OCI-LY7 (cell line): ENCODE data around the gene IRF1.

Experiments
- CTCF ChIP-seq: fragments of 200-600 bp; sonication (generic); conservative IDR thresholded peaks from 2 replicates; pipeline ENCODE4 v1.5.1; 2014; ENCODE audit warnings: mild to moderate bottlenecking, antibody characterized with exemption, low read length, moderate library complexity, mixed read lengths
- EZH2phosphoT487 ChIP-seq: fragments of 200-600 bp; sonication (generic); IDR thresholded peaks from 2 replicates; pipeline ENCODE4 v1.6.1; 2018; ENCODE audit warnings: low read depth, borderline replicate concordance, mild to moderate bottlenecking, mixed run types, antibody characterized with exemption, low read length, moderate library complexity, mixed read lengths

DNA sequence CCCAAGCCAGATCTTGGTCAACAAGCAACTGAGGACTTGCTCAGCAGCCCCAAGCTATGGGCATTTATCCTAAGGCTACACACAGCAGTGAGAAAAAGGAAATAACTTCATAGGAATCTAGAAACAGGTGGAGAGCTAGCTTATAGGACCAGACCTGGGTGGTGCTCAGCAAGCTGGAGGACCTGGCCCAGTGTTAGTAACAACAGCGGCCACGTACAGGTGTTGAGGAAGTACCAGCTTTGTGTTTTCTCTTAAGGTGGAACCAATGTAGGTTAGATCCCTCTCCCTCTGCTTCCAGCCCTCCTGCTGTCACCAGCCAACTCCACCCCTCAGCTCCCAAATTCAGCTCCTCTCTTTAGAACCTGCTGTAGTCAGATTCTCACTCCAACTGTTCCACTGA is 43.4 kb downstream of the IRF1 start:
- TF ChIP-seq CTCF (no peak), EZH2phosphoT487 (no peak)
